IMR-90 (cell line): Measurements from ENCODE around the gene ST6GALNAC3.

Source experiments
- POLR2A ChIP-seq: IDR thresholded peaks from 2 replicates; pipeline ENCODE4 v1.6.1; 2012; ENCODE audit warnings: mild to moderate bottlenecking, low read depth, low read length
- RAD21 ChIP-seq: IDR thresholded peaks from 2 replicates; pipeline ENCODE4 v1.6.1; 2012; ENCODE audit warnings: low read length, improper control_type of control experiment
- TF ChIP-seq, protein P1 (sequence below): conservative IDR thresholded peaks from 2 replicates; pipeline ENCODE4 v1.5.1; 2012; ENCODE audit warnings: mild to moderate bottlenecking, low read depth, low read length, improper control_type of control experiment

DNA sequence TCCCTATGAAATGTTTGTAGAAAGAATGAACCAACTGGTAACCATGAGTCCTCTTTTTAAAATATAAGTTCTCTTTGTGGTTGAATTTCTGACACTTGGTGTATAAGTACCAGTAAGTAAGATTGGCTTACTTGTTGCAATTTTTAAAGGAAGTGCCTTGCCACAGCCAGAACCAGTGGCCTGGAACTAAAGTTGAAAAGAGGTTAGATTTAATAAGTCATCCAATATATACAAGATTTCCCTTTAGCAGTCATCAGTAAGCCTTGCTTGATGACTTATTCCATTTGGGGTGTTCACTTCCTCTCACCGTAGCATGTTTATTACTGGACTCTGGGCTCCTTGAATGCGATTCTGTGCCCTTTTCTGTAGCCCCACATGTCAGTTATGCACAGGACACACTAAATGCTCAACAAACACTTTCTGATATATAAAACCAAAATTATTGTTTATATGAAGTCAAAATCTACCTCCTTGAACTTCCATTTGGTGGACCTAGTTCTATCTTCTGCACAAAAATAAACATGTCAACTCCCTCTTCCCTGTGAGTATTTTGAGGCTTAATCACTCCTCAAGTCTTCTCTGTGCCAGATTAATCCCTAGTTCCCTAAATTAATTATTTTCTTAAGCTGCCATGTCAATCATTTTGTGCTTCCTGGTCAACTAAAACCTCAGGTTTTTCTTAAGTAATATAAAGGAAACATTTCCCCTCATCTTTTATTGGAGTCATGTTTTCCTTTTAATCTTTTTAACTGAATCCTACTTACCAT is 218.1 kb downstream of the ST6GALNAC3 start:
- TF ChIP-seq, protein P1, sequence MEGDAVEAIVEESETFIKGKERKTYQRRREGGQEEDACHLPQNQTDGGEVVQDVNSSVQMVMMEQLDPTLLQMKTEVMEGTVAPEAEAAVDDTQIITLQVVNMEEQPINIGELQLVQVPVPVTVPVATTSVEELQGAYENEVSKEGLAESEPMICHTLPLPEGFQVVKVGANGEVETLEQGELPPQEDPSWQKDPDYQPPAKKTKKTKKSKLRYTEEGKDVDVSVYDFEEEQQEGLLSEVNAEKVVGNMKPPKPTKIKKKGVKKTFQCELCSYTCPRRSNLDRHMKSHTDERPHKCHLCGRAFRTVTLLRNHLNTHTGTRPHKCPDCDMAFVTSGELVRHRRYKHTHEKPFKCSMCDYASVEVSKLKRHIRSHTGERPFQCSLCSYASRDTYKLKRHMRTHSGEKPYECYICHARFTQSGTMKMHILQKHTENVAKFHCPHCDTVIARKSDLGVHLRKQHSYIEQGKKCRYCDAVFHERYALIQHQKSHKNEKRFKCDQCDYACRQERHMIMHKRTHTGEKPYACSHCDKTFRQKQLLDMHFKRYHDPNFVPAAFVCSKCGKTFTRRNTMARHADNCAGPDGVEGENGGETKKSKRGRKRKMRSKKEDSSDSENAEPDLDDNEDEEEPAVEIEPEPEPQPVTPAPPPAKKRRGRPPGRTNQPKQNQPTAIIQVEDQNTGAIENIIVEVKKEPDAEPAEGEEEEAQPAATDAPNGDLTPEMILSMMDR = no peak
- no peak for TF ChIP-seq POLR2A
- TF ChIP-seq RAD21 = no peak
